GM21786 (cell line): ENCODE data around the gene TDRKH.
"Not testable (repeated sequence)": the region's sequence is repeated elsewhere in the genome, so short reads cannot be mapped to it uniquely, and the experiment has no call there.

ENCODE experiments used
- ATAC-seq: cut with Tn5 transposase; IDR thresholded peaks from one replicate; pipeline ENCODE4 v1.9.1; 2021; ENCODE audit not compliant: unreplicated experiment

Gene TDRKH

DNA sequence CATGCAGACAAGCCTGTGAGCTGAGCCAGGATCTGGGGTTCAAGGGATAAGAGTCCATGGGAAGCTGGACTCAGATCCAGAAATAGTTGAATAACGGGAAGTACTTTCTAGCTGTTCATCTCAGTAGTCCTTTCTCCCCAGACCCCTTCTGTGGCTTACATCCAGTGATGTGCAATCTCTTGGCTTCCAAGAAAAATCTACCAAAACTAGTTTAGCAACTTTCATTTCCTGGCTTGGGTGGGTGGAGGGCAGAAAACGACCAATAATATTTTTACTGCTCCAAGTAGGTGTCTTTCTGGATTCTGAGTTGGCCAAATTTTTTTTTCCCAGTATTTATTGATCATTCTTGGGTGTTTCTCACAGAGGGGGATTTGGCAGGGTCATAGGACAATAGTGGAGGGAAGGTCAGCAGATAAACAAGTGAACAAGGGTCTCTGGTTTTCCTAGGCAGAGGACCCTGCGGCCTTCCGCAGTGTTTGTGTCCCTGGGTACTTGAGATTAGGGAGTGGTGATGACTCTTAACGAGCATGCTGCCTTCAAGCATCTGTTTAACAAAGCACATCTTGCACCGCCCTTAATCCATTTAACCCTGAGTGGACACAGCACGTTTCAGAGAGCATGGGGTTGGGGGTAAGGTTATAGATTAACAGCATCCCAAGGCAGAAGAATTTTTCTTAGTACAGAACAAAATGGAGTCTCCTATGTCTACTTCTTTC, 21.8 kb downstream of the TDRKH start:
- not testable (repeated sequence) for ATAC-seq

DNA sequence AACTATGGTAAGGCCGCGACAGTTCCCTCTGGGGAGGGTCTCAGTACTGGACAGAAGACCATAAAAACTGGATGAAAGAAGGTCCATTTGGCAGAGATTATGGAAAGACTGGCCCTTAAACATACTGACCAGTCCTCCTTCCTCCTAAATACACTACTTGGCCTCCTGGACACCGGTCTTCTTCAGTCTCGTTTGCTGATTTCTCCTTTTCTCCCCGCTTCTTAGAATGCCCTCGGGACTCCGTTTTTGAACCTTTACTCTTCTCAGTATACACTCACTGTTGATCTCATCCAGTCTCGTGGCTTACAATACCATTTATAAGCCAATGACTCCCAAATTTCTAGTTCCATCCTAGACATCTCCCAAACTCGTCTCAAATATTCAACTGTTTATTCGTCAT, 26.3 kb downstream of the TDRKH start:
- ATAC-seq, result no peak

DNA sequence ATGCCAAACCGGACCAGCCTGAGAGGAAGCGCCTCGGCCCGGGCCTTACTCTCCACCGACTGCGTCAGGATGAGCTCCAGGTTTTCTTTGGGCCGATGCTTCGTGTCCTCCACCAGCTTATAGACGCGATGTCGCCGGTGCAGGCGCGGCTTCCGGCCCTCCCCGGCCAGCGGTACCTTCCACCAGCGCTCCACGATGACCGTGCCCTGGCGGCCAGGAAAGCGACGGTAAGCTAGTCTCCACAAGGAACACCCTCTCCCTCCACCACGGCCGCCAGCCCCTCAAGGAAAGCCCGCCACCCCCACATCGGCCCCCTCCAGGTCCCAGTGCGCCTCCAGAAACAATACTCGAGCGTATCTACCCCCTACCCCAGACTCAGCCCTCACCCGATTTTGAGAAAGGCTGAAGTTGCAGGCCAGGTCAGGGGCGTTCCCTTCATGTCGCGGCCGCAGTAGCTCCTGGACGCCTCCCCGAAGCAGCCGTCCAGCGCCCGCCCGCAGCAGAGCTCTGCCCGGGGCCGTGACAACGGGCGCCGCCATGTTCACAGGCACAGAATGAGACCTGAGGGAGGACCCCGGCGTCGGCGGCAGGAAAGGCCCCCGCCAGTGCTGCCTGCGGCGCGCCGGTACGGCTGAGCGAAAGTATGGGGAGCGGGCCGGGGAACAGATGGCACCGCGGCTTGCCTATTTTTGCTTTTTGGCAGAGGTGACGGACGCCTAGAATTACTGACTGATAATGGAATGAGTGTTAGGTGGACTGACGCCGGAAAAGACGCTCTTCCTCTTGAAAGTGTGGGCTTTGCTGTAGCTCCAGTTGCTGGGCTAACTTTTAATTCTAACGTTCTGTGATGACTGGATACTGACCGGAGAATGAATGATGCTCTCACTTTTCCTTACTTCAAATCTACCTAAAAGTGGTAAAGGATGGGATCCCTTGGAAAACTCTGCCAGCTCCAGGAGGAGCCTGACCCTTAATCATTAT, 27.1 kb downstream of the TDRKH start, which contains the start of gene MRPL9:
MRPL9 (minus strand) TSS at position 556 of the 981 bp plus-strand sequence; CDS start at position 539, 17 bp downstream.
- peak; percentile 89 for ATAC-seq

DNA sequence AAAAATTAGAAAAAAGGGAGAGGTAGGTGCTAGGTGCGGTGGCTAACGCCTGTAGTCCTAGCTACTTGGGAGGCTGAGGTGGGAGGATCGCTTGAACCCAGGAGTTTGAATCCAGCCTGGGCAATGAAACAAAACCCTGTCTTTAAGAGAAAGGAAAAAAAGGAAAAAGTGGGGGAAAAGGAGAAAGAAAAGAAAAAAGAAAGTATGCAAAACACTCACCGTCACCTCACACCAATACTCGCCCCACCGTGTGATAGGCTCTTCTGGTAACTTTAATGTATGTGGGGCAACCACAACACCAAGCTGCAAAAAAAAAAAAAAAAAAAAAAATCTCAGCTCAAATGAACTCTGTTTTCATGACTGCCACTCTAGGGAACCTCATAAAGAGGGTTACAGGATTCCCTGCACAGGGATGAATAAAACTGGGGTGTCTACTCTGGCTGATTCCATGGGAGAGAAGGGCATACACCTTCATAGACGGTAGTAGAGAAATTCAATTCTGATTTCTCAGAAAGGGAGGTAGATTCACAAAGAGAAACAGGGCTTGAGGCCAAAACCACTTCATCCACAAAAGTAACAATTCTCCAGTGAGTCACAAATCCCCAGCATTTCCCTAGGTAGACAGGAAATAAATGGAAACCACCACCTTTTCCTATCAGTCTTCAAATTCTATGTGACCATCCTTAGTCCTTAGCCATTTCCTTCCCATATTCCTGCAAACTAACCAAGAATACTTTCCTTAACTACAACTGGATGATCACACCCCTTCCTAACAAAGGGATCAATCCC, 29.5 kb downstream of the TDRKH start:
- ATAC-seq, result no peak

DNA sequence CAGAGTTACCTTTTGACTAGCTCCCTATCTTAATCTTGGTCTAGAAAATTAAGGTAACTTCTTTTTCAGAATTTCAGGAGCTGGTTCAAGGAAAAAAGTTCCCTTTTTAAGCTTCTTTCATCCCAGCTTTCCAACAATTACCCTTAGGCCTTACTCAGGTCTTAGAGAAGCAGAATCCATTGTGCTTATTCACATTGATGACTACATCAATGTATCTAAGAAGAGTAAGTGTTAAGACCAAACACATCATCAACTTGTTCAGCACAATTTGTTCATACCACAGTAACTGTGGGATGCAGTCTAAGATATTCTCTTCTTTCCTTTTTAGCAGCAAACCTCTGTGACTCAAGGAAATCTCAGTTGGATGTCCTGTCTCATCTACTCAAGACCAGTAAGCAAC, 31.1 kb downstream of the TDRKH start:
- ATAC-seq, result no peak

DNA sequence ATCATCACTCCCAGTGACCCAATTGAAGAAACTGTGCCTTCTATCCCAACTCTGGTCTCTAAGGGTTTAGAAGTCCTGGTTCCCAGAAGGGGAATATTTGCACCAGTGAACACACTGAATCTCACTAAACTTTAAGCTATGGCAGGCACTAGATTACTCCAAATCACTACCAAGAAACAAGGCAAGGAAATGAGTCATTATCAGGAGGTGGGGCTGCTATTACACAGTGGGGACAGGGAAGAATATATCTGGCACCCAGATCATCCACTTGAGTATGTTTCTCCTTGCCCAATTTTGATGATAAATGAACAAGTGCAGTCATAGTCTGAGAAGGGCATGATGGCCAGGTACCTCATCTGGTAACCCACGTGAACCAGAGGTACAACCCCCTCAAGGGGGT, 34.0 kb downstream of the TDRKH start:
- no peak for ATAC-seq

DNA sequence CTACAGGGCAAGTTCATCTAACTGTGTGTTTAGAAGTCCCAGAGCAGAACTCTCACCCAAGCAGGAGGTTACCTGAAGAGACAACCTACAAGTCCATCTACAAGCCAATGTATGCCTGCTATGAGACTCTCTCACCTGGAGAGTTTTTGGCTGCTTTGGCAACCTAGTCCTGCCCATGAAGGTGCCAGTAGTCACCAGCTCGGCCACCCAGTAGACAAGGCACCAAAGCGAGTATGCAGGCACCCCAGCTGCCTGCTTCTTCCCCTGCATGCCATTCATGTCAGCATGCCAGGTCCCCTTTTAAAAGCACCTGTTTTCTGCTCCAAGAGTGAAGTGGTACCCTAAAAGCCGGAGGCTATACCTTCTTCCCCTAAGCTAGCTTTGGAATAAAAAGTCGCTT, 48.8 kb downstream of the TDRKH start:
- no peak for ATAC-seq

DNA sequence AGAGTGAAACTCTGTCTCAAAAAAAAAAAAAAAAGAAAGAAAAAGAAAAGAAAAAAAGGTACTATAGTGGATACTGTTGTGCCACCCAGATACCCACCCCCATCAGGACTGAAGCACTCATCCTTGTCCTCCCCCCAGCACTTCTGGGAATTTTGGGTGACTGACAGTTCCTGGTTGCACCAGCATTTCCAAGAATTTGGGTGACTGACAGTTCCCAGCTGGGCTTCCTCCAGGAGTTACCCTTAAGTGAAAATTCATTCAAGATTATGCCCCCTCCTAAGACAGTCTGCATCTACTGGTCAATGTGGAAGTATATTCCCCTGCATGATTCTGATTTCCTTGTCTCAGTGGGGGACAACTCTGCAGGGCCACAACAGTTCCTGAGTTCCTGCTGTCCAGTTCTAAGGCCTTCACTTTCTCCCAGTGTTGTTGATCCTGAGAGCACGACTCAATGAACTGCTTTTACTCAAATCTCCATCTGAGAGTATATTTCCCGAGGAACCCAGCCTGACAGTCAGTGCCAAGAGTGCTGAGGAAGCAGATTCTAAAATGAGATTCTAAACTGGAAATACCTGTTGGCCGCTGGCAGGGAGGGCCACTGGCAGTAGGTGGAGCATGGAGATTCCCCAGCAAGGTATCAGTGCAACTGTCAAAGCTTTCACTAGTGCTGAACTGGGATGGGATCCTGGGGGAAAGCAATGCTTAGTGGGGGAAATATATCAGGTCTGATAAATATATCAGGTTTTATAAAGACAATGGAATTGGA, 50.5 kb downstream of the TDRKH start:
- ATAC-seq, result no peak

DNA sequence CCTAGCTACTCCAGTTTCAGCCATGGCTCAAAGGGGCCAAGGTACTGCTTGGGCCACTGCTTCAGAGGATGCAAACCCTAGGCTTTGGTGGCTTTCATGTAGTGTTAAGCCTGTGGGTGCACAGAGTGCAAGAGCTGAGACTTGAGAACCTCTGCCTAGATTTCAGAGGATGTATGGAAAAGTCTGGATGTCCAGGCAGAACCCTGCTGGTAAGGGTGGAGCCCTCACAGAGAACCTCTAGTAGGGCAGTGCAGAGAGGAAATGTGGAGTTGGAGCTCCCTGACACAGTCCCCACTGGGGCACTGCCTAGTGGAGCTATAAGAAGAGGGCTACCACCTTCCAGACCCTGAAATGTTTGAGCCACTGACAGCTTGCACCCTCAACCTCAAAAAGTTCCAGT, 52.8 kb downstream of the TDRKH start:
- no peak for ATAC-seq

DNA sequence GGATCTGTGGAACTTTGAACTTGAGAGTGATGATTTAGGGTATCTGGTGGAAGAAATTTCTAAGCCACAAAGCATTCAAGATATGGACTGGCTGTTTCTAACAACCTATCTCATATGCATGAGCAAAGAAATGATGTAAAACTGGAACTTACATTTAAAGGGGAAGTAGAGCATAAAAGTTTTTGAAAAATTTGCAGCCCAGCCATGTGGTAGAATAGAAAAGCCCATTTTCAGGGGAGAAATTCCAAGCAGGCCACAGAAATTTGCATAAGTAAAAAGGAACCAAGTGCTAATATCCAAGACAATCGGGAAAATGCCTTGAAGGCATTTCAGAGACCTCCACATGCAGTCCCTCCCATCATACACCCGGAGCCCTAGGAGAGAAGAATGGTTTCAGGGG, 53.3 kb downstream of the TDRKH start:
- ATAC-seq, result no peak

DNA sequence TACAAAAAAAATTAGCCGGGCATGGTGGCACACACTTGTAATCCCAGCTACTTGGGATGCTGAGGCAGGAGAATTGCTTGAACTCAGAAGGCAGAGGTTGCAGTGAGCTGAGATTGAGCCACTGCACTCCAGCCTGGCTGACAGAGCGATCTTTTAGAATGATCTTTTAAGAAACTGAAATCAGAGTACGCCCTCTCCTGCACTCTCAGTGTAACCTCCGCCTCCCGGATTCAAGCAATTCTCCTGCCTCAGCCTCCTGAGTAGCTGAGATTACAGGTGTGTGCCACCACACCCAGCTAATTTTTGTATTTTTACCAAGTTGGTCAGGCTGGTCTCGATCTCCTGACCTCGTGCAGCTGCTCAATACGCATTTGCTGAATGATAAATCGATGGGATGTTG, 56.3 kb downstream of the TDRKH start:
- not testable (repeated sequence) for ATAC-seq

DNA sequence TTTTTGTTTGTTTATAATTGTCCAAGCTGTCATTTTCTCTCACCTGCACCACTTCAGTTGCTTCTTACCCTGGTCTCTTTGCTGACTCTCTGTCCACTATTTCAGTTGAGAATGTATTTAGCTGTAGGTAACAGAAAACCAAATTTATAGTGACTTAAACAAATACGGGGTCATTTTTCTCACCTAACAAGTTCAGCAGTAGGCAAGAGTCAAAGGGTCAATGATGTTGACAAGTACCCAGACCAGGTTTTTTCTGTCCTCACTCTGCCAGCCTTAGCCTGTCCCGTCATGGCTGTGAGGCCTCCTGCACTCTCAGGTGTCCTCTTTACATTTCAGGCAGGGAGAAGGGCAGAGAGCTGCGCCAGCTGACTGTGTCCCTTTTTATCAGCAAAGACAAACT, 57.2 kb downstream of the TDRKH start:
- no peak for ATAC-seq

DNA sequence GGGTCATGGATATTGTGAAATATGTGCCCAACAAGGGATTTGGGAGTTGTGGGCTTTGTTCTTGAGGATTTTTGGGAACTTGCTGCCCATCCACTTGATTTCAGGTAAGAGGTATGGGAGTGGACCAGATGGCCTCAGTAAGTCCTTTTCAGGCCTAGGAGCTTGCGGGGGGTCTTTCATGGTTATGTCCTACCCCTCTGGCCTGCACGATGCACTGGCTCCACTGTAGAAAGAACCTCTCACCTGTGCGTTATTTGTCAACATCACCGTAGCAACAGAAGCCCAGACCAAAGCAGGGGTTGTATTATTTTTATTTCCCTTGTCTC, 60.4 kb downstream of the TDRKH start:
- ATAC-seq, result no peak

DNA sequence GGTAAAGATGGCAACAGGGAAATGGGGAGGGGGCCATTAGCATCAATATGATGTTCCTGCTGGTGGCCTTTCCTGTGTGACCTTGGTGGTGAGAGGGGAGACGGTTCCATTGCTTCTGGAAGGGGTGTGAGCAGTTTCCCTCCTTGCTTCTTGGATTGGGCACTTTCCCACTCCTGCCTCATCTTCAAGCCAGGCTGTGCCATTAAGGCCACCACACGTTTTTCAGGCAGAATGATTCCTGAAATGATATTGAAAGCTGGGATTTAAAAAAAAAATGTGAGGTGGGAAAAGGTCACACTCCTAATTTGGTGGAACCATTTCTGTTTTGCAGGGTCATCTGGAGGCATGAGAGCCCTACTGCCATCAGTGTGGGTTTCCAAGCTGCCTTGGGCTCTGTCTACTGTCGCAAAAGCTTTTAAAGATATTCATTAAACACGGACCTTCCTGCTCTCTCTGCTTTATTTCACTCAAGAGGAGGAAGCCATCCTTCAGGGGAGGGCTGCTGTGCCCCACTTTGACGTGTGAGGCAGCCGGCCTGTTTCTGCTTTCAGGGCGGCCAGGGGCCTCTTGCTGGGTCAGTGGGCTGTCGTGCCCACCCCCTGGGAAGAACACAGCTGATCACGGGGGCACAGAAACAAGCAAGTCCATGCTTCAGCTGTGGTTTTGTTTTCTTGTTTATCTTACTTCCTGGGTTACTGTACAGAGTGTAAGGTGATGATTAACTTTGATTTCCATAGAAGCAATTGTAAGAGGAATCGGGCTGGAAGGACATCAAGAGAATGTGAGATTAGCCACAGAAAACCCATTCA, 60.9 kb downstream of the TDRKH start:
- no peak for ATAC-seq

DNA sequence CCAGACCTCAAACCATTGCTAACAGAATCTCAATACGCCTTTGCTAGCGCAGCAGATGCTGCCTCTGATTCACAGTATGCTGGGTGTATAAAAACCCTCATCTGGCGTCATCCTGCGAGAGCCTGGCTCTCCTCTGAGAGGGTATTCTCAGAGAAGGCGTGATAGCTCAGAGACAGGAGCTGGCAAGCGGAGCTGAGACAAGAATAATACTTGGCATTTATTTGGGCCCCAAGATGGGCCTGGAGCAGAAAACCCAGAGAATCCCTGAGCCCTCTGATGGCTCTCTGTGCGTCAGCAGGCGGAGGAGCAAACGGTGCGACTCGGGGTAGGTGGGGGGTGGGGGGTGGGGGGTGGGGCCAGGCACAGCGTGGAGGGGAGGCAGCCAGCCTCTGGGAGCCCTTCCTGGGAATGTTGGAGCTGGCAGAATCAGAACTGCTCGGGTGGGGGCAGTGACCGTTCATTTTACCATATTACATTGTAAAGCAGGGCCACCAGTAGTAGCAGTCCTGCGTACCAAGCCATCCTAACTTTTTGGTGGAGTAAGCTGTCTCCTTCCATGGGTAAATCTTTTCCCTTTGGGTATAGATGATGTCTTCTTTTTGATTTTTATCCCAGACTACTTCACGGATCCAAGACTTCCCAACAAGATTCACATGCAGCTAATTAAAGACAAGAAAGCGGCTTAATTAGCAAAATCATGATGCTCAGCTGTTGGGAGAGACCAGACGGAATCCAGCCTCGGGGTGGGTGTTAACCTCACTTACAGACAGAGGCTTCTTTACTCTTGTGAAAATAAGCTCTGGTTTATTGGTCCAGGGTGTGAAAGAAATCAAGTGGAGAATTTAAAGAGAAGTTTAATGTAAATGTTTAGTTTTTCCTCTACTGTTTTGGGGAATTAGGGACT, 61.9 kb downstream of the TDRKH start:
- no peak for ATAC-seq

DNA sequence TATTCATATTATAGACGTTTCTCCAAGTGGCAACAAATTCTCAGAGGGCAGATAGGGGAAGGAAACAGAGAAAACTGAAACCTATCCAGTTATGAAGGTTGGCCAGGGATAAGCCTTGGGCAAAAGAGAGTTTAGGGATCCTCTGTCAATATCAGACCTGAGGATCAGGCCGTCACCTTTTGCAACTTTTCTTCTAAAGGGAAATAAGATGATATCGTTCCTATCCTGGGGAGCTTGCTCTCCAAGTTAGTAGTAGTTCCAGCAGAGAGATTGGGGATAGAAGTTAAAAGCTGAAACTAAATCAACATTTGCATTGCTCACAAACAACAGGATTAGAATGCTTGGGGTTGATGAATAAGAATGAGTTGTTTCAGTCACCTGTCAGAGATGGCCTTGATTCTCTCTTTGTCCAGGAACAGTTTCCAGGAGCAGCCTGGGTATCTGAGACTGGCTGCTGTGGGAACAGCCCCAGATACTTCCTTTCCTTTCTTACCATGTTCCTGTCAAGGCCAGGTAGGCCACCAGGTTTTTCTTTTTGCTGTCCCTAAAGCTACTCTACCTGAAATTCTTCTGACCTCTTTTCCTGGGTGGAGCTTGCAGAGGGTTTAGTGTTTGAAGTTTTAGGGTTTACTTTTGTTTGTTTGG, 66.5 kb downstream of the TDRKH start:
- ATAC-seq, result no peak
